NCI-H2196 (cell line): ENCODE measurements around the gene MAS1L.

ENCODE experiments used
- DNase-seq: peaks from one replicate; lab custom pipeline; 2025; ENCODE audit not compliant: unreplicated experiment; lab: John Stamatoyannopoulos, UW

The MAS1L gene

GRCh38 chr6:29510746-29511300 lies 23.1 kb upstream of the MAS1L start:
- no peak for DNase-seq

- DNase-seq: no peak
These were observed 22.4 kb upstream of the MAS1L start for GRCh38 chr6:29510202-29510601.

GRCh38 chr6:29509711-29510110 lies 22.0 kb upstream of the MAS1L start:
- no peak for DNase-seq

- DNase-seq: no peak
These were observed 21.5 kb upstream of the MAS1L start for GRCh38 chr6:29509239-29509638.

- no peak for DNase-seq
These were observed 19.6 kb upstream of the MAS1L start for GRCh38 chr6:29507319-29507718.

- DNase-seq: no peak
These were observed 18.8 kb upstream of the MAS1L start for GRCh38 chr6:29506446-29507067.

- no peak for DNase-seq
These were observed 18.1 kb upstream of the MAS1L start for GRCh38 chr6:29505808-29506207.

GRCh38 chr6:29504961-29505360 lies 17.2 kb upstream of the MAS1L start:
- no peak for DNase-seq

GRCh38 chr6:29502597-29502996 lies 14.8 kb upstream of the MAS1L start:
- no peak for DNase-seq

- no peak for DNase-seq
These were observed 14.4 kb upstream of the MAS1L start for GRCh38 chr6:29502181-29502580.

GRCh38 chr6:29501106-29501505 lies 13.3 kb upstream of the MAS1L start:
- DNase-seq: no peak

GRCh38 chr6:29500594-29500993 lies 12.8 kb upstream of the MAS1L start:
- DNase-seq: no peak

GRCh38 chr6:29499704-29500103 lies 11.9 kb upstream of the MAS1L start:
- no peak for DNase-seq

- DNase-seq: no peak
These were observed 9.2 kb upstream of the MAS1L start for GRCh38 chr6:29496961-29497360.

- no peak for DNase-seq
These were observed 7.8 kb upstream of the MAS1L start for GRCh38 chr6:29495571-29495970.

- DNase-seq: no peak
These were observed 6.4 kb upstream of the MAS1L start for GRCh38 chr6:29494131-29494530.

GRCh38 chr6:29493261-29493660 lies 5.5 kb upstream of the MAS1L start:
- DNase-seq: no peak

GRCh38 chr6:29491574-29491973 lies 3.8 kb upstream of the MAS1L start:
- no peak for DNase-seq

- no peak for DNase-seq
These were observed 2.8 kb upstream of the MAS1L start for GRCh38 chr6:29490552-29490951.

- DNase-seq: no peak
These were observed 2.3 kb upstream of the MAS1L start for GRCh38 chr6:29490055-29490454.

- no peak for DNase-seq
These were observed 1.5 kb upstream of the MAS1L start for GRCh38 chr6:29489286-29489685.

GRCh38 chr6:29488874-29489273 lies 1.1 kb upstream of the MAS1L start:
- no peak for DNase-seq

- DNase-seq: no peak
These were observed 625 bp downstream of the MAS1L start for GRCh38 chr6:29487131-29487530.
